ENCODE data around the gene TNFRSF12A. TPM values are rescaled to one million over a fixed set of nuclear protein-coding genes. Genes with fewer than 3 reads are reported as not detected.
"Not testable (repeated sequence)": the region's sequence is repeated elsewhere in the genome, so short reads cannot be mapped to it uniquely, and the experiment has no call there.

The TNFRSF12A gene
- total RNA-seq, 2 experiments from 2014 or later = 1.8 to 1.9 TPM

GRCh38 chr16:3051494-3051893, 31.3 kb downstream of the TNFRSF12A start:
- no peak overlapping the region for H3K4me3 Mint-ChIP-seq
- ChIA-PET POLR2A (interaction anchor here (1.1 kb wide), 1 partner anchor 26 kb away, joined by 4 read pairs; no protein-coding TSS in a partner anchor), CTCF (interaction anchor here (0.8 to 1.4 kb wide), 3 partner anchors 20 to 78 kb away, joined by 3 to 5 read pairs (median 5); no protein-coding TSS in a partner anchor)
- no peak overlapping the region for H3K27ac Mint-ChIP-seq
- no peak overlapping the region for H3K4me3 ChIP-seq (ENCODE audit: low read length)
- intact Hi-C loops (cut with DNase I, micrococcal nuclease) = no loop called here
- no peak overlapping the region for H3K27ac ChIP-seq (ENCODE audit: low read depth in 1 of 2, low read length in 2 of 2)
- ATAC-seq (ENCODE audit: poor library complexity) = no peak
- H3K9me3 ChIP-seq (ENCODE audit: control insufficient read depth in 1 of 2, insufficient read depth in 1 of 2, low read length in 2 of 2) = peaks cover 0 to 6% of the 10 kb centered on the region in 2 experiments
- H3K36me3 ChIP-seq (ENCODE audit: insufficient read depth, low read length) = no peaks in the 10 kb centered on the region
- TF ChIP-seq, protein P1, sequence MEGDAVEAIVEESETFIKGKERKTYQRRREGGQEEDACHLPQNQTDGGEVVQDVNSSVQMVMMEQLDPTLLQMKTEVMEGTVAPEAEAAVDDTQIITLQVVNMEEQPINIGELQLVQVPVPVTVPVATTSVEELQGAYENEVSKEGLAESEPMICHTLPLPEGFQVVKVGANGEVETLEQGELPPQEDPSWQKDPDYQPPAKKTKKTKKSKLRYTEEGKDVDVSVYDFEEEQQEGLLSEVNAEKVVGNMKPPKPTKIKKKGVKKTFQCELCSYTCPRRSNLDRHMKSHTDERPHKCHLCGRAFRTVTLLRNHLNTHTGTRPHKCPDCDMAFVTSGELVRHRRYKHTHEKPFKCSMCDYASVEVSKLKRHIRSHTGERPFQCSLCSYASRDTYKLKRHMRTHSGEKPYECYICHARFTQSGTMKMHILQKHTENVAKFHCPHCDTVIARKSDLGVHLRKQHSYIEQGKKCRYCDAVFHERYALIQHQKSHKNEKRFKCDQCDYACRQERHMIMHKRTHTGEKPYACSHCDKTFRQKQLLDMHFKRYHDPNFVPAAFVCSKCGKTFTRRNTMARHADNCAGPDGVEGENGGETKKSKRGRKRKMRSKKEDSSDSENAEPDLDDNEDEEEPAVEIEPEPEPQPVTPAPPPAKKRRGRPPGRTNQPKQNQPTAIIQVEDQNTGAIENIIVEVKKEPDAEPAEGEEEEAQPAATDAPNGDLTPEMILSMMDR (IDR thresholded peaks at IDR 0.05) = no peak
- peaks cover 37% of the 10 kb centered on the region for H3K4me1 Mint-ChIP-seq (ENCODE audit: low read depth)
- peaks cover 22% of the 10 kb centered on the region for H3K36me3 Mint-ChIP-seq (ENCODE audit: low read depth)
- H3K27me3 Mint-ChIP-seq = peaks cover 8% of the 10 kb centered on the region
- no peaks in the 10 kb centered on the region for H3K9me3 Mint-ChIP-seq
- DNase-seq = no peak
- peaks cover 6 to 10% of the 10 kb centered on the region in 2 experiments for H3K27me3 ChIP-seq (ENCODE audit: control insufficient read depth in 1 of 2, insufficient read depth in 2 of 2, low read length in 2 of 2)
- H3K4me1 ChIP-seq (ENCODE audit: insufficient read depth, low read length) = peaks cover 37% of the 10 kb centered on the region

- H3K4me1 ChIP-seq (ENCODE audit: insufficient read depth, low read length) = peaks cover 40% of the 10 kb centered on the region
- ATAC-seq (ENCODE audit: poor library complexity) (peak; percentile 58), DNase-seq (peak in 1 of 14 experiments; percentile 31)
- H3K4me1 Mint-ChIP-seq (ENCODE audit: low read depth) = peaks cover 46% of the 10 kb centered on the region
- H3K27me3 Mint-ChIP-seq; H3K27ac Mint-ChIP-seq; H3K4me3 Mint-ChIP-seq; CTCF ChIA-PET; H3K36me3 ChIP-seq (ENCODE audit: insufficient read depth, low read length); H3K9me3 Mint-ChIP-seq; H3K27me3 ChIP-seq (ENCODE audit: control insufficient read depth in 1 of 2, insufficient read depth in 2 of 2, low read length in 2 of 2); intact Hi-C loops (cut with DNase I, micrococcal nuclease); POLR2A ChIA-PET; H3K9me3 ChIP-seq (ENCODE audit: control insufficient read depth in 1 of 2, insufficient read depth in 1 of 2, low read length in 2 of 2); H3K4me3 ChIP-seq (ENCODE audit: low read length); H3K27ac ChIP-seq (ENCODE audit: low read depth in 1 of 2, low read length in 2 of 2): not testable (repeated sequence)
- H3K36me3 Mint-ChIP-seq (ENCODE audit: low read depth) = peaks cover 26% of the 10 kb centered on the region
These were observed 32.6 kb downstream of the TNFRSF12A start for GRCh38 chr16:3052571-3053329.

GRCh38 chr16:3053330-3053710, 33.2 kb downstream of the TNFRSF12A start:
- H3K9me3 ChIP-seq (ENCODE audit: control insufficient read depth in 1 of 2, insufficient read depth in 1 of 2, low read length in 2 of 2); H3K27me3 ChIP-seq (ENCODE audit: control insufficient read depth in 1 of 2, insufficient read depth in 2 of 2, low read length in 2 of 2); H3K27ac Mint-ChIP-seq; ATAC-seq (ENCODE audit: poor library complexity); CTCF ChIA-PET; H3K27ac ChIP-seq (ENCODE audit: low read depth in 1 of 2, low read length in 2 of 2); H3K4me3 ChIP-seq (ENCODE audit: low read length); POLR2A ChIA-PET; intact Hi-C loops (cut with DNase I, micrococcal nuclease); H3K36me3 ChIP-seq (ENCODE audit: insufficient read depth, low read length); H3K27me3 Mint-ChIP-seq; H3K9me3 Mint-ChIP-seq; H3K4me3 Mint-ChIP-seq: not testable (repeated sequence)
- Mint-ChIP-seq H3K4me1 (ENCODE audit: low read depth) (peaks cover 44% of the 10 kb centered on the region), H3K36me3 (ENCODE audit: low read depth) (peaks cover 26% of the 10 kb centered on the region)
- DNase-seq = peak in 1 of 14 experiments; percentile 47
- peaks cover 45% of the 10 kb centered on the region for H3K4me1 ChIP-seq (ENCODE audit: insufficient read depth, low read length)

DNA sequence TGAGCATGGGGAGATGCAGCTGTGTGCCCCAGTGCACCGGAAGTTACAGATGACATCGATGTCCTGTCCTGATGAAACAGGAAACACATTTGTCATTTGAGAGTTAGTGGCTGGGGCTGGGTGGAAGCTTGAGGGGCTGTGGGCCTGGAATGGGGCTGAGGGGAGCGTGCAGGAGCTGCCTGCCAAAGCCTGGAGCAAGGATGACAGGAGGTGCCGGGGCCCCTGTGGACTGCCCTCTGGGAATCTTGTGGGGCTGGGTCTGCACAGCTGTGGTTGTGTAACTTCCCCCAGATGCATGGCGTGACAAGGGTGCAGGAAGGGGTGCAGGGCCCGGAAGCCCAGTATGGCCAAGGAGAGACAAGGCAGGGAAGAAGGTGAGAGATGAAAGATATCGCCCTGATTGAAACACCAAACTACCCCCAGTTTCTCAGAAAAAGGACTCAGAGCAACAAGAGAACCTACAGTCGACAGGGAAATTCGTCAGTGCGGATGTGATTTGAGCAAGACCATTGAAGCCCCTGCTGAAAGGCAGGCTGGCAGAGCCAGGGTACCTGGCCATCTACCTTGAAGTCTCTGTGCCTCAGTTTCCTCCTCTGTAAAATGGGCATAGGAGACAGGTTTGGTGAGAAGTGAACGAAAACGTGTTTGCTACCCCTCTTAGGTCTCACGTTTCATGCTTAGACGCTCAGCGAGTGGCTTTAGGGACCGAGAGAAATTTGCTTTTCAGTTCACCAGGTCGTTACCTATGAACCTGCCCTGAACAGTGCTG, 35.0 kb downstream of the TNFRSF12A start:
- ChIA-PET CTCF (interaction anchor here (0.6 to 1.9 kb wide), 2 partner anchors 74 to 76 kb away, joined by 3 to 7 read pairs; no protein-coding TSS in a partner anchor), POLR2A (interaction anchor here (0.6 to 1.0 kb wide), 3 partner anchors 8 to 74 kb away, joined by 3 to 4 read pairs (median 4); partner anchors contain the start of gene MMP25)
- peaks cover 48% of the 10 kb centered on the region for H3K4me1 Mint-ChIP-seq (ENCODE audit: low read depth)
- H3K27me3 ChIP-seq (ENCODE audit: control insufficient read depth in 1 of 2, insufficient read depth in 2 of 2, low read length in 2 of 2) = no peaks in the 10 kb centered on the region
- peak overlapping the region; percentile 67 for H3K27ac Mint-ChIP-seq
- ATAC-seq (ENCODE audit: poor library complexity) = no peak
- H3K4me3 Mint-ChIP-seq = peak overlapping the region; percentile 54
- no peak overlapping the region for H3K4me3 ChIP-seq (ENCODE audit: low read length)
- peaks cover 30% of the 10 kb centered on the region for H3K36me3 Mint-ChIP-seq (ENCODE audit: low read depth)
- TF ChIP-seq, protein P1 (IDR thresholded peaks at IDR 0.05) = no peak
- no peaks in the 10 kb centered on the region for H3K9me3 Mint-ChIP-seq
- H3K9me3 ChIP-seq (ENCODE audit: control insufficient read depth in 1 of 2, insufficient read depth in 1 of 2, low read length in 2 of 2) = no peaks in the 10 kb centered on the region
- intact Hi-C loops (cut with DNase I, micrococcal nuclease) = loop anchor here in 1 of 2 experiments (5.0 kb wide), 1 partner anchor 53 kb away; no protein-coding TSS in a partner anchor
- H3K36me3 ChIP-seq (ENCODE audit: insufficient read depth, low read length) = peaks cover 3% of the 10 kb centered on the region
- no peaks in the 10 kb centered on the region for H3K27me3 Mint-ChIP-seq
- peak in 2 of 14 experiments; percentile 51 to 58 for DNase-seq
- peaks cover 56% of the 10 kb centered on the region for H3K4me1 ChIP-seq (ENCODE audit: insufficient read depth, low read length)
- H3K27ac ChIP-seq (ENCODE audit: low read depth in 1 of 2, low read length in 2 of 2) = no peak overlapping the region

DNA sequence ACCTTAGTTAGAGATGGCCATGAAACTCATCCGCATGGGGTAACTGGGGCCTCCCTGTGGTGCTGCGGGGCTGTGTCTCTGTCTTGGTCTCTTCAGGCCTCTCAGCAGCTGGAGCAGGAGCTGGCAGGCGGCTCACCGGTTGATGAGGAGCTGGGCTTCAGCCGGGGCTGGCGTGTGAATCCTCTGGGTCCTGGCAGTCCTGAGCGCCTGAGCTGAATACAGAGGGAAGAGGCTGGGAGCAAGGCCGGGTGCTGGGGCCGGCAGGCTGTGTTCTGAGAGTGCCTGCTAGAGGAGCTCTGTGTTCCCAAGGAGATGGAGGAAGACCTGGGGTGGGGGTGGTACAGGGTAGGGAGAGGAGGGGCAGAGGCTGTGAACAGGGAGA, 35.6 kb downstream of the TNFRSF12A start:
- Mint-ChIP-seq H3K36me3 (ENCODE audit: low read depth) (peaks cover 30% of the 10 kb centered on the region), H3K4me3 (peak overlapping the region; percentile 54), H3K27ac (peak overlapping the region; percentile 67), H3K4me1 (ENCODE audit: low read depth) (peaks cover 50% of the 10 kb centered on the region)
- ChIA-PET CTCF (interaction anchor here (0.6 to 1.9 kb wide), 2 partner anchors 74 to 75 kb away, joined by 3 to 7 read pairs; no protein-coding TSS in a partner anchor), POLR2A (interaction anchor here (0.8 to 0.9 kb wide), 2 partner anchors 8 to 11 kb away, joined by 3 read pairs; no protein-coding TSS in a partner anchor)
- not testable (repeated sequence) for H3K4me3 ChIP-seq (ENCODE audit: low read length); H3K36me3 ChIP-seq (ENCODE audit: insufficient read depth, low read length); ATAC-seq (ENCODE audit: poor library complexity); H3K27me3 Mint-ChIP-seq; H3K27me3 ChIP-seq (ENCODE audit: control insufficient read depth in 1 of 2, insufficient read depth in 2 of 2, low read length in 2 of 2); H3K27ac ChIP-seq (ENCODE audit: low read depth in 1 of 2, low read length in 2 of 2); H3K9me3 Mint-ChIP-seq; H3K9me3 ChIP-seq (ENCODE audit: control insufficient read depth in 1 of 2, insufficient read depth in 1 of 2, low read length in 2 of 2)
- intact Hi-C loops (cut with DNase I, micrococcal nuclease) = loop anchor here in 1 of 2 experiments (5.0 kb wide), 1 partner anchor 53 kb away; no protein-coding TSS in a partner anchor
- peak in 1 of 14 experiments; percentile 15 for DNase-seq
- H3K4me1 ChIP-seq (ENCODE audit: insufficient read depth, low read length) = peaks cover 59% of the 10 kb centered on the region
